GM12874 (cell line): ENCODE measurements around the gene RASL11A.

Source experiments
- CTCF ChIP-seq: IDR thresholded peaks from 2 replicates; pipeline ENCODE4 v1.5.1; 2011; ENCODE audit warnings: low read depth, mild to moderate bottlenecking, control low read depth, low read length, moderate library complexity; ENCODE audit not compliant: insufficient read depth

The RASL11A gene

GRCh38 chr13:27245610-27246009 lies 25.0 kb upstream of the RASL11A start:
- TF ChIP-seq CTCF: no peak

GRCh38 chr13:27250833-27251165 lies 19.8 kb upstream of the RASL11A start:
- no peak for TF ChIP-seq CTCF

GRCh38 chr13:27251166-27252091 lies 19.2 kb upstream of the RASL11A start, which contains the start of gene RPL21:
TSS of gene RPL21 (plus strand) at chr13:27251558. CDS start at chr13:27253777, 2,219 bp downstream.
- TF ChIP-seq CTCF: no peak

GRCh38 chr13:27252467-27252866 lies 18.2 kb upstream of the RASL11A start:
- no peak for TF ChIP-seq CTCF

GRCh38 chr13:27257233-27257568 lies 13.4 kb upstream of the RASL11A start:
- no peak for TF ChIP-seq CTCF

- TF ChIP-seq CTCF: no peak
These were observed 12.9 kb upstream of the RASL11A start for GRCh38 chr13:27257648-27258253.

GRCh38 chr13:27258637-27259386 lies 11.8 kb upstream of the RASL11A start:
- no peak for TF ChIP-seq CTCF
